Stimulated activated CD4-positive, alpha-beta T cell treated with anti-CD3 and anti-CD28 coated beads, Interleukin-1b, Interleukin-23, amount 100 ng/mL, for 4 hours (primary cell): ENCODE measurements around the gene EXOC3L4.

Source experiments
- DNase-seq, 2 donors: peaks; one replicate each; pipeline ENCODE4 v3.0.0-alpha.2; 2020; ENCODE audit warnings: low read depth in 2 of 2

The EXOC3L4 gene

DNA sequence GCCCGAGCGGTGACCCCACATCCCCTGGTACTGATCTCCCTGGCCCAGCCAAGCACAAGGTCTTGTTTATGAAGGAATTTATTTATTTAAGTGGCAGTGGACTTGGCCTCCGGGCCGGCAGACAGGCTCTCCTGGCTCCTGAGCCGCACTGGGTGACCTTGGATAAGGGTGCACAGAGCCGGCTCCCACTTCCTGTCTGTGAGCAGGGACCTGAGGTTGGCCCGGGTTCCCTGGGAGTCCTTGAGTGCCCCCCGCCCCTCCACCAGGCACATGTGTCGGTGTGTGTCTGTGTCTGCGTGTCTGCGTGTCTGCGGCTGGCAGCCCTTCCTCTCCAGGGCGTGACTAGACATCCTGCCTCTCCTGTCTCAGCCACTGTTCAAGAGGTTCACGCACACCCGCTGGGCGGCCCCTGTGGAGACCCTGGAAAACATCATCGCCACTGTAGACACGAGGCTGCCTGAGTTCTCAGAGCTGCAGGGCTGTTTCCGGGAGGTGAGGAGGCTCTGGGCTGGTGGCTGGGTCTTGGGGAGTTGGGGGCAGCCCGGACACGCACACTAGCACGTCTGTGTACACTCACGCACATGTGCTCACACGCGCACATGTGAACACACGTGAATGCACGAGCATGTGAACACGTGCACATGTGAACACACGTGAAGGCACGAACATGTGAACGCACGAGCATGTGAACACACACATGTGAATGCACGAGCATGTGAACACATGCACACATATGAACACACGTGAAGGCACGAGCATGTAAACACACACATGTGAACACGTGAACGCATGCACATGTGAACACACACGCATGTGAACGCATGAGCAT is 38.1 kb downstream of the EXOC3L4 start:
- no peak for DNase-seq

DNA sequence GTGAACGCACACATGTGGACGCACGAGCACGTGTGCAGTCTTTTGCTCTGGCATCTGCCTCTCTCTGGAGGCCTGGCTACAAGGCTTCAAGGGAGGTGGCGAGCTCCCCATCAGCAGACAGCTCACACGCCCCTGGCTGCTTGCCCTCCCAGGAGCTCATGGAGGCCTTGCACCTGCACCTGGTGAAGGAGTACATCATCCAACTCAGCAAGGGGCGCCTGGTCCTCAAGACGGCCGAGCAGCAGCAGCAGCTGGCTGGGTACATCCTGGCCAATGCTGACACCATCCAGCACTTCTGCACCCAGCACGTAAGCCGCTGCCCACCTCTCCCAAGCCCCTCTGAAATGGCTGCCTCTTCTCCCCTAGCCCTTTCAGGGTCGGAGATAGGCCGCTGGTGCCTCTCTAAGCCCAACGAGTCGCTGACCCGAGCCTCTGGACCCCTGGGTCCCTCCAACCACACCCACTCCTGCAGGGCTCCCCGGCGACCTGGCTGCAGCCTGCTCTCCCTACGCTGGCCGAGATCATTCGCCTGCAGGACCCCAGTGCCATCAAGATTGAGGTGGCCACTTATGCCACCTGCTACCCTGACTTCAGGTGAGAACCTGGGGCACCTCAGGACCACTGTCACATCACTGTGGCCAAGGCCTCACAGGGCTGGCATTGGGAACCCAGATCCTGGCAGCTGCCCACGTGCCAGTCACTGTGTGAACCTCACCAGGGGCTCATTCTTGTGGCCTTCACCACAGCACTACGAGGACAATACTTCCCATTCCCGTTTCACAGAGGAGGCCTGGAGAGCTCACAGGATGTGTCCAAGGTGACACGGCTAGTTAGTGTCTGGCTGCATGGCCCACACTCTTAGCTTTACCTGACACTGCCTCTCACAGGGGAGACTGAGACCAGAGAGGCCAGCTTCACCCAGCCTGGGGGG is 39.0 kb downstream of the EXOC3L4 start:
- DNase-seq, result no peak

DNA sequence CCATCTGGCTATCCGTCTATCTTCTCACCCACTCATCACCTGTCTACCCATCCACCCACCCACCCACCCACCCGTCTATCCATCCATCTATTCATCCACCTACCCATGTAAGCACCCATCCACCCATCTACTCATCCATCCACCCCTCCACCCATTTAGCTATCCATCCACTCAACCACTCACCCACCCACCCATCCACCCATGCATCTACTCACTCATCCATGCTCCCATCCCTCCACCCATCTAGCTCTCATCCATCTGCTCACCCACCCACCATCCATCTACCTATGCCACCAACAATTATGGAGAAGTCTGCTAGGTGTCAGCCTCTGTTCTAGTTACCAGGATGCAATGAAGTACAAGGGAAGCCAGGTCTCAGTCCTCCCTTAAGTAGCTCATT is 39.9 kb downstream of the EXOC3L4 start:
- DNase-seq, result no peak

DNA sequence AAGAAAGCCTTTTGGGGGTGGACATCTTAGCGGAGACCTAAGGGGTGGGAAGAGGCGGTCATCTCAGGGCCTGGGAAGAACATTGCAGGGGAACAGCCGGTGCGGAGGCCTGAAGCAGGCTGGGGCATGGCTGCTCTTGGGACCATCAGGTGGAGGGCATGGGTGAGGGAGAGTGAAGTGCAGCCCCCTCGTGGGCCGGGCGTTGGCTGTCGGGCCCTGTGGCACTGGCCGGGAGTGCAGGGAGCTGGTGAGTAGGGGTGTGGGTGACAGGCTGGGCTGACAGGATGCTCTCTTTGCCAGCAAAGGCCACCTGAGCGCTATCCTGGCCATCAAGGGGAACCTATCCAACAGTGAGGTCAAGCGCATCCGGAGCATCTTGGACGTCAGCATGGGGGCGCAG is 40.4 kb downstream of the EXOC3L4 start:
- DNase-seq, result no peak

DNA sequence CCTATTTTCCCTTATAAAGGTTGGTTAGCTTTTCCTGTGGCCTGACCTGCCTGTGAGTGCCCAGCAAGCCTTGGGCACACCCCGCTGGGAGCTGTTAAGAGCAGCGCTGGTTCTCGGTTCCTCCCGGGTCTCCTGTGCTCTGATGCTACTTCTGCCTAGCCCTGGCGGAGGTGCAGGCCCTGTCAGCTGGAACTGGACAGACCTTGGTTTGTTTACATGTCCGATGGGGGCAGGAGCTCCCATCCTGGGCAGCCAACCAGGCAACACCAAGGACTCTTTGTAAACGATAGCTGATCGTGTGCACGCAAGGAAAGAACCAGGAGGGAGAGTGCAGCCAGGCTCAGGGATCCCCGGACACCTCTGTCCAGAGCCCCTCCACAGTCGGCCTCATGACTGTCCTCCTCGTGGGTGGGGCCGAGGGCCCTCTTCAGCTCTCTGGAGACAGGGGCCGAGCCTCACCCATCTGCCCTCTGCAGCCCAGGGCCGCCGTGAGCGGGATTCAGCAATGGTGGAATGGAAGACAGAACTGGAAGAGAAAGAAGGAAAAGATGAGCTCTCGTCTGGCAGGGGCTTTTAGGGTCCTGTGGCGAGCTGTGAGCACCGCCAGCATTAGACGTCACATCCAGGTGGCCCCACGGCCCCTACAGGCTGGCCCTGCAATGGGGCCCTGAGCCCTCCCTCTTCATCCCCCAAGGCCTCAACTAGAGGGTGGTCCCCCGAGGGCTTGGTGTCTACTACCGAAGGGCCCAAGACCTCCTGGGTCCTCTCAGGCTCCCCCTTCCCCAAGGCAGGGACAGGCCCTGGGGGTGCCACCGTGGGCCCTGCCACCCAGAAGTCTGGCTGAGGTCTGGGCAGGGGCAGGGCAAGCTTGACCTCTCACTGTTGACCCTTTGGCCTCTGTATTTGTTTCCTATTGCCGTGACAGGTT is 41.1 kb downstream of the EXOC3L4 start:
- DNase-seq, result no peak

DNA sequence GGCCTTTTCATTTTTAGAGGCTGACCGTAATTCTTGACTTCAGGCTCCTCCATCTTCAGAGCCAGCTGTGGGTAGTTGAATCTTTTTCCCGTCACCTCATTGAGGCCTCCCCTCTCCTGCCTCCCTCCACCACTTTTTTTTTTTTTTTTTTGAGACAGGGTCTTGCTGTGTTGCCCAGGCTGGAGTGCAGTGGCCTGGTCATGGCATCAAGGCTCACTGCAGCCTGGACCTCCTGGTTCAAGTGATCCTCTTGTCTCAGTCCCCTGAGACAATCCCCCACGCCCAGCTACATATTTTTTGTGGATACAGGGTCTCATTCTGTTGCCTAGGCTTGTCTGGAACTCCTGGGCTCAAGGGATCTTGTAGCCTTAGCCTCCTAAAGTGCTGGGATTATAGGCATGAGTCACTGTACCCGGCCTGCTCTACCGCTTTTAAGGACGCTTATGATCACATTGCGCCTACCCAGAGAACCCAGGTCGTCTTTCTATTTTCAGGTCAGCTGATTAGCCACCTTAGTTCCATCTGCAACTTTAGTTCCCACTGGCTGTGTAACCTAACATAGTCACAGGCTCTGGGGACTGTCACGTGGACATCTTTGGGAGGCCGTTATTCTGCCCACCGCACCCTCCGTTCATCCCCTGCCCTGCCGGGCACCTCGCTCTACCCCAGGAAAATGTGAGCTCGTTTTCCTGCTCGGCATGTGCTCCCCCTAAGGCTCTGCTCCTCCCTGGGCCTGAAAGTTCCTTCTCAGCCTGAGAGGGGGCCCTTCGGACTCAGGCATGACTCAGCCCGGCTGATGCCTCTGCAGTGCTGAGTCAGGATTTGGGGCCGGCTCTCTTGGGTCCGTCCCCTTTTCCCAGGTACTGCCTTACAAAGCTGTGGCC is 42.1 kb downstream of the EXOC3L4 start:
- no peak for DNase-seq

DNA sequence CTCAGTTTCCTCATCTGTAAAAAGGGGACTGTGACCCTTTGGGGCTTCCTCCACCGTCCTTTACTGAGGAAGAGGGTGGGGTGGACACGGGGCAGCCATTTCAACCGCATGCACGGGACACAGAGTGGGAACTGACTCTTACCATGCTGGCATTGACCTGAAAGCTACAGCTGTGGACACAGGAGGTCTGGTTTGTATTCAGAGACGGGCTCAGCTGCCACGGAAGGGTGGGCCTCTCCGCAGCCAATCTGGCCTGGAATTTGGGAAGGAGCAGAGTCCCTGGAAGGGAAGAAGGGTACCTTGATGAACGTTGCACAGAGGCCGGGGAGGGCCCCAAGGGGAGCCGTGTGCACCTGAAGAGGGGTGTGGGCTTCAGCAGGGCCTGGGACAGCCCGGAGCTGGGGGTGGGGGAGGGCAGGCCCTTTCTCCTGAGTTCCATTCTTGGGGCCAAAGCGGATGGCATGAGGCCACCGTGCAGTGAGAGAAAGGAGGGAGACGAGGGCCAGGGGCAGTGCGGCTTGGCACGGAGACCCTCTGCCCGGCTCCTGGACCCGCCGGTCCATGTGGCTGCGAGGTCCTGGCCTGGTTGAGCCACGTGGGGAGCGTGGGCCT is 43.3 kb downstream of the EXOC3L4 start:
- no peak for DNase-seq

DNA sequence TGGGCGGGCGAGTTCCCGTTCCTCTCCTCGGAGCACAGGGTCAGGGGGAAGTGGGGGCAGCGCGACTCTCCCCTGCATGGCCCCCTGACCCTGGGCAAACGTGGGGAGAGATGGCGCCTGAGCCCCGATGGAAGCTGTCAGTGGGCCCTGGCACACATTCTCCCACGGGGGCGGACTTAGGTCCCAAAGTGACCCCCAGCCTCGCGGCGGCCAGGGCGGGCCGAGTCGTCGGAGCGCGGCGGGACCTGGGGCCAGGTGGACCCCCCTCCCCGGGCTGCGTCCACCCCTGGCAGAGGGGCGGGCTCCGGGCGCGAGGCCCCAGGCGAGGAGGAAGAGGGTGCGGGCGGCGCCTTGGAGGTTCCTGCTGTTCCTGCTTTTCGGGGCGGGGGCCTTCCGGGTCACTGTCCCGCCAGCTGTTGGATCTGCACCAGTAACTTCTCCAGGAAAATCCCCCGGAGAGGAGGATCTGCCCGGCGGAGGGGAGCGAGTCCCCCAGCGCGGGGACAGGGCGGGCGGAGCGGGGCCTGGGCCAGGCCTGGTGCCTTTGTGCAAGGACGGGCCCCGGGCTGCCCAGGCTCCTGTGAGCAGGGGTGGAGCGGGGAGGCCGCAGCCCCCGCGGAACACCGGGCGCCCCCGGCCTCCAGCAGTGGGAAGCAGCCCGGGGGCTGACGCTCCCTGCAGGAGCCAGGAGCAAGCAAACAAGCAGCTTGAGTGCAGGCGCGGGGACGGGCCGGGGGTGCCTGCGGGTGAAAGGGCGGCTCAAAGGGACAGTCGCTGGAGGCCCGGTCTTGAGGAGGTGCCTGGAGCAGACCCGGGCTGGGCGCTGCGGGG is 44.0 kb downstream of the EXOC3L4 start:
- no peak for DNase-seq

DNA sequence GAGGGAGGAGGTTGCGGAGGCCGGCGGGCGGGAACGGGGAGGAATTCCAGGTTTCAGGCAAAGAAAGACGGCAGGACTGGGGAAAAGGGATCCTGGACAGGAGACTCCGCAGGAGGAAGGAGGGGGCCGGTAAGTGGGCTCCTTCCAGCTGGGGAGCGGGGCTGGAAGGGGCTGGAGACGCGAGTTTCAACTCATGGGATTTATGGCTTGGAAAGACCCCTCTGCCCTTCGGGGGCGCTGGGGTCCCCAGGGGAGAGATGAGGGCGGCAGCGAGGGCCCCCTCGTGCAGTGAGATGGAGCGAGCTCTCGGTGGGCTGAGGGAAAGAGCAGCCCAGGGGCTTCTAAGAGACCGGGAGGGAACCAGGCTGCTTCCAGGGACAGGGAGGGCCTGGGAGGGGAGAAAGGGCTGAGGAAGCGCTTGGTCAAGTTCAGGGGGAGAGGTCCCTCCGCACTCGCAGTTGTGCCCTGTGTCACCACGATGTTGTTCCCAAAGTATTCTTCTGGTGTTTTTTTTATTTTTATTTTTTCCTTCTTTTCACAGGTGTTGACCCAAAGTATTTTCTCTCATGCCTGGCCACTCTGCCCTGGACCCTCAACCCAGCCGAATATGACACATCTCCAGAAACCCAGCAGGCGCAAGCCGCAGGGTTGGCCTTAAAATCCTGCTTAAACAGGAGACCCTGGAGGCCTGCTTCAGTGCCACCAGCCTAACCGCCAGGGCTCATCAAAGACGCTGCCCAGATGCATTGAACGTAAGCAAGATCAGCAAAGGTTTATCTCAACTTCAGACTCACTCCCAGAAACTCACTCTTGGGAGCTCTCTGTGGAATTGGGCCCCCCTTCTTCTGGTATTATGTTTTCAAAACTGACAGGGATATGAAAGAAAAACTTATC is 44.9 kb downstream of the EXOC3L4 start:
- DNase-seq, result no peak

DNA sequence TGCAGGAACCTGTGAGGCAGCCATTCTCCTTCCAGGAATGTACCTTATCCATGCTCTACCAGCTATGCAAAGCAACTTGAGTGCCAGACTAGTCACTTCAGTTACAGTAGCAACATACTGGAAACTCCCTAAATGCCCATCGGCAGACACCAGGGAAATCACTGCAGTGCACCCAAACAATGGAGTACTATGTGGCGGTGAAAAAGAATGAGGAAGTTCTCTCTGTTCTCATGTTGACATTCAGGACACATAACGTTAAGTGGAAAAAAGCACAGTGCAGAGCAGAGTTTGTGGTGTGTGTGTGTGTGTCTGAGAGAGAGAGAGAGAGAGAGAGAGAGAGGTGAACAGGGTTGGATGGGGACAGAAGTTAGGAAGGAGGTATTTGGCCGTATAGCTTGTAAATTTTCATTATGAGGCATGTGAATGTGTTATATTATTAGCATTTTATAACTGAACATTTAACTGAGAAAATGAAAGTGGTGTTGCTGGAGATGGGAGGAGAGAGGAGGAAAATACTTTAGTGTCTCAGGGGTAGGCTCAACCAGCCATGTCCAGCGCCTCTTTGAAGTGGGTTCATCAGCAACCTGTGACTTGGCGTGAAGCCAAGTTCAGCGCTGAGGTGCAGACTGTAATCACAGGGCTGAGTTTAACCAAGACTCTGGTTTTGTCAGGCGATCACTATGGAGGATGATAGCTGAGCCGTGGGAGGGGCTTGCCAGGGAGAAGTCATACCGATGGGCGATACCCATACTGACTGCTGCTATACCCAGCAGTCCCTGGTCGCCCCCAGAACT is 46.0 kb downstream of the EXOC3L4 start:
- no peak for DNase-seq

DNA sequence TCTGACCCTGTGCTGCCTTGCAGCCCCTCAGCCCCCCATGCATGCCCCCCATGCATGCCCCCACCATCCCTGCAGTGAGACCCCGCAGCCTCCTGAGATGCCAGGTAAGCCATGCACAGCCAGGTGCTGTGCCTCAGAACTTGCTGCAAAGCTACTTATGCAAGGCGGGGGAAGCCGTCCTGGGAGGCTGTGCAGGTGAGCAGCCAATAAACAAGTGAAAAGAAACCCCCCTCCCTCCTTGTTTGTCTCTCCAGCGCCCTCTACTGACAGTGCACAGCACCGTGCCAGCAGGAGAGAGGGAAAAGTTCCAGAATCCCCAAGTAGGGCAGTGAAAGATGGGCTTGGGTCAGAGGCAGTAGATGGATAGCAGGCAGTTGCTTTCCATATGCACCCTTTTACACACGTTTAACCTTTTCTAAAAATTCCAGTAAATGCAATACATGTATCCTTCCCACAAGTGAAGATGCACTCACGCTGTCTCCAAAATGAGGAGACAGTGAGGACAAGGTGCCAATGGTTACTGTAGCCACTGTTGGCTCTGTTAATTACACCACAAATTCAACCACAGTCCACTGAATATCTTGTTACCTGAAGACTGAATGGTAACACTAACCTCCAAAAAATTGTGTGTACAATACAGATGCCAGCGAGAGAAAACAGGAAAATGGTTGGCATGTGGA is 46.7 kb downstream of the EXOC3L4 start:
- DNase-seq, result peak in 1 of 2 donors; percentile 5

DNA sequence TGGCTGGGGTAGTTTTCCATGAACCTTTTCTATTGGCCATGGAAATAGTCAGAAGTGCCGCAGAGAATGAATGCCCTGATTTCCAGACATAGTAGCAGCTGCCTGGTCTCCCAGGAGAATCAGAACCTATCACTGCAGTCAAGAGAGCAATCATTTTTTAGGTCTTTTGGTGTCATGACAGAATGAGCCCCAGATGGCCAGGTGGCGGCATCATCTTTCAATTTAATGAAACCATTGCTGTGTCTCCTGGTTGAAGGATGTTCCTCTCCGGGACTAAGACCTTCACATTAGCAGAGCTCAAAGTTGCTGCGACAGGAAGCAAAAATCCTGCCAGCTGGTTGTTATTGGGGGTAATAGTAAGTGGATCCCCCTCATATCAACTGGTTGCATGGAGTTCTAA is 47.5 kb downstream of the EXOC3L4 start:
- no peak for DNase-seq

DNA sequence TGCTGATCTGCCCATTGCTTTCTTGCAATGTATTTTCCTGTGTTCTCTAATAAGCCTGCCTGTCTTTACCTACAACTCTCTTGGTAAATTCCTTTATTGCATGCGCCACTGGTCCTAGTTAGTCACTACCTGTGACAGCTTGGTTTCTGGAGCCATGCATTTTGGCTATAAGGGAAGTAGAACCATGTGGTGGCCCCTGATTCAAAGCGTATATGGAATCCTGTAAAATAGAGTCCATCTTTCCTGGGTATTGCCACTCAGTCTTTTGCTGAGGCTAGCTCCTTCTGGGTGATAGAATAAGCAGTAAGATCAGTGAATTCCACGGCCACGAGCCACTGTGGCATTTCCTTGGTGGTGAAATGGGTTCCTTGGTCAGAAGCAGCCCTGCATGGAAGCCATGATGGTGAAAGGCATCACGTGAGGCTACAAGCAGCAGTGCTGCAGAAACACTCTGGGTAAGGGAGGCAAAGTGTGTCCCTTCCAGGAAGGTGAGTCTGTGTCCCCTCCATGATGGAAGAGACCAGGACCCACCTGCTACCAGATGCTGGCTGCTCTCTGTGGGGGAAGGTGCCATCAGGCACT is 48.3 kb downstream of the EXOC3L4 start:
- no peak for DNase-seq

DNA sequence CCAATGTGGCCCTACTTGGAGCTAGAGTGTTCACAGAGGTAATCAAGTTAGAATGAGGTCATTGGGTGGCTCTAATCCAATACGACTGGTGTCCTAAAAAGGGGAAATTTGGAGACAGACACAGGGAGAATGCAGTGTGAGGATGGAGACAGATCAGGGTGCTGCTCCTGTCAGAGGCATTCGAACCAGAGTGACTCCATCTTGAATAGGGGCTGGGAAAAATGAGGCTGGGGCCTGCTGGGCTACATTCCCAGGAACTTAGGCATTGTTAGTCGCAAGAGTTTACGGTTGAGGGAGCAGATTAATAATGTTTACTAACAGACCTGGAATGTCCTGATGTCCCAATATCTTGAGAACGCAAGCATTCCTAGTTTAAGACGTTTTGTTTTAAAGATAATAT is 49.0 kb downstream of the EXOC3L4 start:
- no peak for DNase-seq

DNA sequence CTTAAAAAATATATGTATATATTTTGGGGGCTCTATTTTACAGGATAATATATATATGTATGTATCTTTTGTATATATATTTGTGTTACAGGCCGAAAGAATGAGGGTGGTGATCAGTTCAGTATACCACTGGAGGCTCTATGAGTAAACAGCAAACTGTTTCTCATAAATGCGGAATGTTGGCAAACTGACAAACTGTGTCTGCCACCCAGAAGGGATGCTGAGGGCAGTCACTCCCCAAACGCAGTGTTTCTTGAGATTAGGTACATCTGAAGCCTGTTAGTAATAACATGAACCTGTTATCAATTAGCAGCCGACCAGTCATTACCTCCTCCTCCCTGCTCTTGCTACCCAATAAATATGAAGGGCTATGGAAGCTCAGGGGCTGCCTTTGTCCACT is 49.6 kb downstream of the EXOC3L4 start:
- no peak for DNase-seq

DNA sequence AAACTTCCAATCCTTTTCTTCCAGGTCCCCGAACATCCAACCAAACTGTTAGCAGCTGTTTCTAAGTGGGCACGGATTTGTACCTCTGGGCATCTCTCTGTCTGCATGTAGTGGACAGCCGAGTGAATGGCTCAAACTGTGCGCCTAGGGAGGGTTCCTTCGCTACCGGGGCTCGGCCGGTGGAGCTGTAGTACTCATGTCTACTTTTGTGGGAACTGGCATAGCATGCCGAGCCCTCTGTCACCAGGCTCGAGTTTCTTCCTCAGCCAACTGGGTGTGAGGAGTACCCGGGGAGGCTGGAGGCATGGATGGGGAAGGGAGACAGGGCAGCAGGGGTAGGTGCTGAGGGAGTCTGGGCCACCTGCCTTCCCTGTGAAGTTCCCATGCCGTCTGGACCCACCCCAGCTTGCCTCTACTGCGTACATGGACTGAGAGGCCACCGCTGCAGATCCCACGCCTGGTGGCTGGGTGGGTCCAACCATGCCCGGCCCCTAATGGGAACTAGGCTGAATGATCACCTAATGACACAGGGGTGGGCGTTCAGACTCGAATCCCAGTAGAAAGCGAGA is 51.7 kb downstream of the EXOC3L4 start:
- no peak for DNase-seq
